ENCODE measurements around the gene G6PC1.

DNA sequence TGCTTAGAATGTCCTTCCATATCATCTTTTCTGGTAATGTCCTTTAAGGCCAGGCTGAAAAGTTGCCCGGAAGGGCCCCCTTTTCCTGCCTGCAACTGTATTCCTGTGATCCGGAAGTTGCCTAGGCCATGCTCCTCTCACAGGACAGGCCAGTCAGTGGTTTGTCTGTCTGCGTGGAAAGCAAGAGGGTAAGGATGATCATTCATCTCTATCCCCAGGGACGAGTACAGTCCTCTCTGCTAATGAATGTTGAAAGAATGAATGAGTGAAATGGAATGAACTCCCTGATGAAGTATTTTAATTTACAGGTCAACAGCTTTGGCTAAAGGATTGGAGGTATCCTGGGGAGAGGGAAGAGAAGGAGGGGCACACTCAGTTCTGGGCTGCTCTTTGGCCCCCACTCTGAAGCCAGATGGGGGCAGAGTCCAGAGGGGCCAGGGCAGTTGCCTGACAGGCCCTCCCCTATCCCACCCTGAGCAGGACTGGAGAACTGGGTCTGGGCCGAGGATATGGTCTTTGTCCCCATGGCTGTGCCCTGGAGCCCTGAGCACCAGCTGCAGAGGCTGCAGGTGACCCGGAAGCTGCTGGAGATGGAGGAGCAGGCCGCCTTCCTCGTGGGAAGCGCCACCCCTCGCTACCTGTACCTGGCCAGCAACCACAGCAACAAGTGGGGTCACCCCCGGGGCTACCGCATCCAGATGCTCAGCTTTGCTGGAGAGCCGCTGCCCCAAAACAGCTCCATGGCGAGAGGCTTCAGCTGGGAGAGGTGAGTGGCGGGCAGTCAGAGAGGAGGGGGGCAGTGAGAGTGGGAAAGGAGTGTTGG is 46.4 kb upstream of the G6PC1 start:
- TF ChIP-seq, protein P1, sequence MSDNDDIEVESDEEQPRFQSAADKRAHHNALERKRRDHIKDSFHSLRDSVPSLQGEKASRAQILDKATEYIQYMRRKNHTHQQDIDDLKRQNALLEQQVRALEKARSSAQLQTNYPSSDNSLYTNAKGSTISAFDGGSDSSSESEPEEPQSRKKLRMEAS (IDR thresholded peaks at IDR 0.05), result no peak
- TF ChIP-seq EP300 (IDR thresholded peaks at IDR 0.05; ENCODE audit: borderline replicate concordance) (no peak), TEAD4 (IDR thresholded peaks at IDR 0.05) (no peak), YY1 (IDR thresholded peaks at IDR 0.05; ENCODE audit: low read depth) (no peak), CREB1 (IDR thresholded peaks at IDR 0.05; ENCODE audit: low read depth) (no peak), RAD21 (IDR thresholded peaks at IDR 0.05; ENCODE audit: low read depth) (no peak), ZBTB7A (IDR thresholded peaks at IDR 0.05; ENCODE audit: low read depth) (no peak), NFIC (IDR thresholded peaks at IDR 0.05) (no peak), TAF1 (IDR thresholded peaks at IDR 0.05; ENCODE audit: low read depth) (no peak), TCF12 (IDR thresholded peaks at IDR 0.05; ENCODE audit: low read depth) (no peak), EGR1 (IDR thresholded peaks at IDR 0.05) (no peak)
- TF ChIP-seq, protein P2, sequence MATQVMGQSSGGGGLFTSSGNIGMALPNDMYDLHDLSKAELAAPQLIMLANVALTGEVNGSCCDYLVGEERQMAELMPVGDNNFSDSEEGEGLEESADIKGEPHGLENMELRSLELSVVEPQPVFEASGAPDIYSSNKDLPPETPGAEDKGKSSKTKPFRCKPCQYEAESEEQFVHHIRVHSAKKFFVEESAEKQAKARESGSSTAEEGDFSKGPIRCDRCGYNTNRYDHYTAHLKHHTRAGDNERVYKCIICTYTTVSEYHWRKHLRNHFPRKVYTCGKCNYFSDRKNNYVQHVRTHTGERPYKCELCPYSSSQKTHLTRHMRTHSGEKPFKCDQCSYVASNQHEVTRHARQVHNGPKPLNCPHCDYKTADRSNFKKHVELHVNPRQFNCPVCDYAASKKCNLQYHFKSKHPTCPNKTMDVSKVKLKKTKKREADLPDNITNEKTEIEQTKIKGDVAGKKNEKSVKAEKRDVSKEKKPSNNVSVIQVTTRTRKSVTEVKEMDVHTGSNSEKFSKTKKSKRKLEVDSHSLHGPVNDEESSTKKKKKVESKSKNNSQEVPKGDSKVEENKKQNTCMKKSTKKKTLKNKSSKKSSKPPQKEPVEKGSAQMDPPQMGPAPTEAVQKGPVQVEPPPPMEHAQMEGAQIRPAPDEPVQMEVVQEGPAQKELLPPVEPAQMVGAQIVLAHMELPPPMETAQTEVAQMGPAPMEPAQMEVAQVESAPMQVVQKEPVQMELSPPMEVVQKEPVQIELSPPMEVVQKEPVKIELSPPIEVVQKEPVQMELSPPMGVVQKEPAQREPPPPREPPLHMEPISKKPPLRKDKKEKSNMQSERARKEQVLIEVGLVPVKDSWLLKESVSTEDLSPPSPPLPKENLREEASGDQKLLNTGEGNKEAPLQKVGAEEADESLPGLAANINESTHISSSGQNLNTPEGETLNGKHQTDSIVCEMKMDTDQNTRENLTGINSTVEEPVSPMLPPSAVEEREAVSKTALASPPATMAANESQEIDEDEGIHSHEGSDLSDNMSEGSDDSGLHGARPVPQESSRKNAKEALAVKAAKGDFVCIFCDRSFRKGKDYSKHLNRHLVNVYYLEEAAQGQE (IDR thresholded peaks at IDR 0.05; ENCODE audit: low read depth), result no peak
- TF ChIP-seq, protein P3, sequence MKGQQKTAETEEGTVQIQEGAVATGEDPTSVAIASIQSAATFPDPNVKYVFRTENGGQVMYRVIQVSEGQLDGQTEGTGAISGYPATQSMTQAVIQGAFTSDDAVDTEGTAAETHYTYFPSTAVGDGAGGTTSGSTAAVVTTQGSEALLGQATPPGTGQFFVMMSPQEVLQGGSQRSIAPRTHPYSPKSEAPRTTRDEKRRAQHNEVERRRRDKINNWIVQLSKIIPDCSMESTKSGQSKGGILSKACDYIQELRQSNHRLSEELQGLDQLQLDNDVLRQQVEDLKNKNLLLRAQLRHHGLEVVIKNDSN (IDR thresholded peaks at IDR 0.05), result no peak

Data from Ishikawa (cell line).